ENCODE results near the gene ZNF469. TPM values are rescaled to one million over a fixed set of nuclear protein-coding genes. Genes with fewer than 3 reads are reported as not detected.

ZNF469 gene
- total RNA-seq, 3 donors from 2014 or later = 1.3 to 1.6 (median 1.3) TPM

DNA sequence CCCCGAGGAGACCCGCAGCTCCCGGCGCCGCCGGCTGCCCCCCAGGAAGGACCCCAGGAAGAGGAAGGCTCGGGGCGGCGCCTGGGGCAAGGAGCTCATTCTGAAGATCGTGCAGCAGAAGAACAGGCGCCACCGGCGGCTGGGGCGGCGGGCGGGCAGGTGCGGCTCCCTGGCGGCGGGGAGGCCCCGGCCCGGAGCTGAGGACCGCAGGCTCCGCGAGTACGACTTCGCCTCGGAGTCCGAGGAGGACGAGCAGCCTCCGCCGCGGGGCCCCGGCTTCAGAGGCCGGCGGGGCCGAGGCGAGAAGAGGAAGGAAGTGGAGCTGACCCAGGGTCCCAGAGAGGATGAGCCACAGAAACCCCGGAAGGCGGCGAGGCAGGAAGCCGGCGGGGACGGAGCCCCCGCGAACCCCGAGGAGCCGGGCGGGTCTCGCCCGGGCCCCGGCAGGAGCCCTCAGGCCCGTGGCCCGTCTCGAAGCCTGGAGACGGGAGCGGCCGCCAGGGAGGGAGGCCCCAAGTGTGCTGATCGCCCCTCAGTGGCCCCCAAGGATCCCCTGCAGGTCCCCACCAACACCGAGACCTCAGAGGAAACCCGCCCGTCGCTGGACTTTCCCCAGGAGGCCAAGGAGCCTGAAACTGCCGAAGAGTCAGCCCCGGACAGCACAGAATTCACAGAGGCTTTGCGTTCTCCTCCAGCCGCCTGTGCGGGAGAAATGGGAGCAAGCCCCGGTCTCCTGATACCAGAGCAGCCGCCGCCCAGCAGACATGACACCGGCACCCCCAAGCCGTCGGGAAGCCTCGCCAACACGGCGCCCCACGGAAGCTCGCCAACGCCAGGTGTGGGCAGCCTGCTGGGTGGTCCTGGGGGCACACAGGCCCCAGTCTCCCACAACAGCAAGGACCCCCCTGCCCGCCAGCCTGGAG, 48.0 kb downstream of the ZNF469 start:
- Mint-ChIP-seq H3K9me3 (no peaks in the 10 kb centered on the region), H3K4me1 (ENCODE audit: low read depth) (peaks cover 11% of the 10 kb centered on the region), H3K27me3 (ENCODE audit: low read depth) (peaks cover 4% of the 10 kb centered on the region), H3K4me3 (peak overlapping the region; percentile 62), H3K36me3 (ENCODE audit: insufficient read depth) (no peaks in the 10 kb centered on the region)
- DNase-seq (peak; percentile 40), ATAC-seq (peak; percentile 73 to 81)

- Mint-ChIP-seq H3K27me3 (ENCODE audit: low read depth) (peaks cover 4% of the 10 kb centered on the region), H3K9me3 (no peaks in the 10 kb centered on the region), H3K4me1 (ENCODE audit: low read depth) (peaks cover 11% of the 10 kb centered on the region), H3K36me3 (ENCODE audit: insufficient read depth) (no peaks in the 10 kb centered on the region), H3K4me3 (peak overlapping the region; percentile 62)
- no peak for ATAC-seq
- no peak for DNase-seq
These were observed 48.9 kb downstream of the ZNF469 start for GRCh38 chr16:88431651-88432050.

GRCh38 chr16:88432174-88432573, 49.4 kb downstream of the ZNF469 start:
- Mint-ChIP-seq H3K27me3 (ENCODE audit: low read depth) (peaks cover 4% of the 10 kb centered on the region), H3K36me3 (ENCODE audit: insufficient read depth) (no peaks in the 10 kb centered on the region), H3K4me3 (peak overlapping the region; percentile 62), H3K9me3 (no peaks in the 10 kb centered on the region), H3K4me1 (ENCODE audit: low read depth) (peaks cover 11% of the 10 kb centered on the region)
- no peak for DNase-seq
- ATAC-seq = no peak

Other genes starting within 250 kb of the ZNF469 start
- gene ZFPM1, start 70.3 kb downstream of the ZNF469 start, total RNA-seq = 10 to 100 TPM; 14.2 to 17.3 (median 15.9) TPM
- gene ZC3H18, start 187.4 kb downstream of the ZNF469 start, total RNA-seq = 100 to 1,000 TPM; 117 to 122 (median 118) TPM